H9 (cell line): ENCODE data around the gene CXCL8. TPM values are rescaled to one million over a fixed set of nuclear protein-coding genes. Genes with fewer than 3 reads are reported as not detected.

Source experiments
- DNase-seq: peaks from one replicate; pipeline ENCODE4 v3.0.0-alpha.2; 2017
- H2AFZ ChIP-seq: one replicate; pipeline ENCODE4 v1.6.1; 2013; ENCODE audit warnings: mild to moderate bottlenecking, low read length, control low read depth, moderate library complexity
- H2AK5ac ChIP-seq: 2 replicates; pipeline ENCODE4 v1.6.1; 2013; ENCODE audit warnings: low read length, control low read depth, mixed read lengths; ENCODE audit not compliant: insufficient read length
- H2BK120ac ChIP-seq: one replicate; pipeline ENCODE4 v1.6.1; 2013; ENCODE audit warnings: low read depth, mild to moderate bottlenecking, low read length, control low read depth, inconsistent platforms; ENCODE audit not compliant: poor library complexity, severe bottlenecking
- H2BK12ac ChIP-seq: 2 replicates; pipeline ENCODE4 v1.6.1; 2013; ENCODE audit warnings: low read length, control low read depth, mixed read lengths, low read depth; ENCODE audit not compliant: insufficient read length
- H2BK15ac ChIP-seq: 2 replicates; pipeline ENCODE4 v1.6.1; 2013; ENCODE audit warnings: low read depth, low read length, control low read depth
- H2BK20ac ChIP-seq: one replicate; pipeline ENCODE4 v1.6.1; 2013; ENCODE audit warnings: low read depth, mild to moderate bottlenecking, low read length, control low read depth, inconsistent platforms; ENCODE audit not compliant: poor library complexity, severe bottlenecking
- H2BK5ac ChIP-seq: 2 replicates; pipeline ENCODE4 v1.6.1; 2013; ENCODE audit warnings: low read length, control low read depth, mixed read lengths; ENCODE audit not compliant: insufficient read length
- H3K14ac ChIP-seq: 2 replicates; pipeline ENCODE4 v1.6.1; 2013; ENCODE audit warnings: low read length, control low read depth; ENCODE audit not compliant: insufficient read depth
- H3K18ac ChIP-seq: 2 replicates; pipeline ENCODE4 v1.6.1; 2013; ENCODE audit warnings: low read depth, mild to moderate bottlenecking, mixed read lengths, low read length, control low read depth; ENCODE audit not compliant: insufficient read length
- H3K23ac ChIP-seq: 2 replicates; pipeline ENCODE4 v1.6.1; 2013; ENCODE audit warnings: low read length, control low read depth, mixed read lengths, low read depth; ENCODE audit not compliant: insufficient read length
- H3K23me2 ChIP-seq: 2 replicates; pipeline ENCODE4 v1.6.1; 2013; ENCODE audit warnings: low read depth, mild to moderate bottlenecking, mixed read lengths, low read length, control low read depth; ENCODE audit not compliant: insufficient read length, poor library complexity, severe bottlenecking
- H3K27ac ChIP-seq: 2 replicates; pipeline ENCODE4 v1.5.1; 2013; ENCODE audit warnings: low read length, control low read depth, mixed read lengths, low read depth; ENCODE audit not compliant: insufficient read length
- H3K27me3 ChIP-seq: 2 replicates; pipeline ENCODE4 v1.6.1; 2013; ENCODE audit warnings: low read length, control low read depth, inconsistent platforms; ENCODE audit not compliant: insufficient read depth
- H3K4ac ChIP-seq: 2 replicates; pipeline ENCODE4 v1.6.1; 2013; ENCODE audit warnings: low read depth, mild to moderate bottlenecking, control low read depth, inconsistent platforms, low read length, moderate library complexity
- H3K4me1 ChIP-seq: 2 replicates; pipeline ENCODE4 v1.6.1; 2013; ENCODE audit warnings: low read length, control low read depth, inconsistent platforms; ENCODE audit not compliant: insufficient read depth
- H3K4me2 ChIP-seq: 2 replicates; pipeline ENCODE4 v1.6.1; 2013; ENCODE audit warnings: low read length, control low read depth, mixed read lengths; ENCODE audit not compliant: insufficient read length, insufficient read depth
- H3K56ac ChIP-seq: 2 replicates; pipeline ENCODE4 v1.6.1; 2013; ENCODE audit warnings: low read depth, mild to moderate bottlenecking, mixed read lengths, low read length, control low read depth; ENCODE audit not compliant: insufficient read length
- H3K79me1 ChIP-seq: 2 replicates; pipeline ENCODE4 v1.6.1; 2013; ENCODE audit warnings: low read depth, mild to moderate bottlenecking, moderate library complexity, low read length, control low read depth, inconsistent platforms; ENCODE audit not compliant: insufficient read depth, poor library complexity, severe bottlenecking
- H3K79me2 ChIP-seq: 2 replicates; pipeline ENCODE4 v1.6.1; 2013; ENCODE audit warnings: low read length, control low read depth, inconsistent platforms; ENCODE audit not compliant: insufficient read depth
- H3K9ac ChIP-seq: 2 replicates; pipeline ENCODE4 v1.6.1; 2013; ENCODE audit warnings: low read length, control low read depth, mixed read lengths; ENCODE audit not compliant: insufficient read length; ENCODE audit errors: extremely low read depth
- H3K9me3 ChIP-seq: one replicate; pipeline ENCODE4 v1.6.1; 2013; ENCODE audit warnings: low read depth, low read length, inconsistent platforms; ENCODE audit not compliant: control insufficient read depth
- H3T11ph ChIP-seq: one replicate; pipeline ENCODE4 v1.6.1; 2013; ENCODE audit warnings: mild to moderate bottlenecking, low read length, control low read depth, inconsistent platforms
- H4K20me1 ChIP-seq: one replicate; pipeline ENCODE4 v1.6.1; 2013; ENCODE audit not compliant: control insufficient read depth, insufficient read length, insufficient read depth
- H4K5ac ChIP-seq: 2 replicates; pipeline ENCODE4 v1.6.1; 2013; ENCODE audit warnings: low read depth, mild to moderate bottlenecking, mixed read lengths, low read length, control low read depth; ENCODE audit not compliant: insufficient read length
- H4K8ac ChIP-seq: replicated peaks from 2 replicates; pipeline ENCODE4 v1.6.1; 2013; ENCODE audit warnings: low read length, control low read depth, mixed read lengths, low read depth; ENCODE audit not compliant: insufficient read length
- H4K91ac ChIP-seq: 2 replicates; pipeline ENCODE4 v1.6.1; 2013; ENCODE audit warnings: low read depth, mild to moderate bottlenecking, moderate library complexity, mixed read lengths, low read length, control low read depth; ENCODE audit not compliant: insufficient read length
- H3K27ac Mint-ChIP-seq, 3 experiments: 2 replicates in 2 of 3; 3 replicates in 1 of 3; pipeline ENCODE4 v1.8.0; 2020 to 2021; ENCODE audit warnings: mixed read lengths in 3 of 3, mild to moderate bottlenecking in 1 of 3, moderate library complexity in 1 of 3
- H3K27me3 Mint-ChIP-seq: 2 replicates; pipeline ENCODE4 v1.8.0; 2021; ENCODE audit warnings: low read depth, mild to moderate bottlenecking, moderate library complexity, mixed read lengths
- H3K36me3 Mint-ChIP-seq, 3 experiments: 2 replicates in 2 of 3; 3 replicates in 1 of 3; pipeline ENCODE4 v1.8.0; 2020 to 2021; ENCODE audit warnings: low read depth in 3 of 3, mixed read lengths in 3 of 3; ENCODE audit not compliant: insufficient read depth in 1 of 3
- H3K4me1 Mint-ChIP-seq, 2 experiments: 2 replicates each; pipeline ENCODE4 v1.8.0; 2020; ENCODE audit warnings: mixed read lengths in 2 of 2
- H3K4me3 Mint-ChIP-seq, 2 experiments: 2 replicates in 1 of 2; 3 replicates in 1 of 2; pipeline ENCODE4 v1.8.0; 2020 to 2021; ENCODE audit warnings: mild to moderate bottlenecking in 2 of 2, mixed read lengths in 2 of 2, moderate library complexity in 1 of 2
- H3K9me3 Mint-ChIP-seq, 2 experiments: 2 replicates in 1 of 2; 3 replicates in 1 of 2; pipeline ENCODE4 v1.8.0; 2020; ENCODE audit warnings: mild to moderate bottlenecking in 2 of 2, mixed read lengths in 2 of 2, moderate library complexity in 1 of 2
- WGBS: extraction: QIAGEN DNeasy Blood & Tissue Kit; methylation state at CpG from one replicate; pipeline ENCODE4 v1.1.7; 2013; ENCODE audit warnings: missing lambda C conversion rate, low lambda C conversion rate, mixed read lengths; ENCODE audit not compliant: insufficient read length; ENCODE audit errors: extremely low coverage; 5-methylcytosine and 5-hydroxymethylcytosine counted together
- total RNA-seq: library from RNA; stranded (reverse); gene quantifications from 2 replicates; pipeline ENCODE4 v1.2.1, GENCODE V29; 2021
- TF ChIP-seq, protein P1 (sequence below): fragments of 200-600 bp; sonication (generic); conservative IDR thresholded peaks from 3 replicates; pipeline ENCODE4 v1.8.0; 2021; ENCODE audit warnings: antibody characterized with exemption, mild to moderate bottlenecking

The CXCL8 gene
- total RNA-seq, 1 experiment from 2014 or later, result not detected

DNA sequence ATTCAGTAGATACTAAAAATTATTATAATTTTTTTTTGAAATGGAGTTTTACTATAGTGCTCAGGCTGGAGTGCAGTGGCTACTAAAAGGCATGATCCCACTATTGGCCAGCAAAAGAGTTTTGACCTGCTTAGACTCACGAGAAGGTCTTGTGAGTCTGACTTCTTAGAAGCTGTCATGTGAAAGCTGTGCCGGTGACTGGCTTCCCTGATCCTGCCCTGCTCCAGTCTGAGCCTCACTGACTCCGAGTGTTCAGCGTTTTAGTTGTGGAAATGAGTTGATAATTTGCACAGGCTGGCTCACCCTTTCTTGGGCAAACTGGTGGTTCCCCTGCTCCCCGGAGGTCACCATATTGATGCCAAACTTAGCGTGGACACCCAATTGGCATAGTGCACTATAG is 16.4 kb upstream of the CXCL8 start:
- Histone ChIP-seq H3K79me2 (no peaks in the 10 kb centered on the region), H4K8ac (no peak overlapping the region), H3K56ac (no peak overlapping the region), H4K20me1 (no peaks in the 10 kb centered on the region), H3K27ac (no peak overlapping the region), H2BK5ac (no peak overlapping the region), H2AK5ac (no peak overlapping the region), H3K4me2 (no peak overlapping the region), H2AFZ (no peak overlapping the region), H3K23ac (no peak overlapping the region), H3K79me1 (no peaks in the 10 kb centered on the region), H2BK20ac (no peak overlapping the region), H4K91ac (no peak overlapping the region), H2BK15ac (no peak overlapping the region), H4K5ac (peak overlapping the region; percentile 53), H3K23me2 (no peaks in the 10 kb centered on the region), H3K9me3 (no peaks in the 10 kb centered on the region), H3K9ac (no peak overlapping the region), H3K4me1 (no peaks in the 10 kb centered on the region; the same call in 1 of the 2 replicates), H3T11ph (no peak overlapping the region), H2BK120ac (no peak overlapping the region), H2BK12ac (no peak overlapping the region), H3K4ac (no peak overlapping the region), H3K14ac (no peak overlapping the region), H3K27me3 (no peaks in the 10 kb centered on the region), H3K18ac (no peak overlapping the region)
- H3K4me1 Mint-ChIP-seq, result peaks cover 0 to 4% of the 10 kb centered on the region in 2 experiments; a peak in 2 of 4 replicates
- no peaks in the 10 kb centered on the region for H3K27me3 Mint-ChIP-seq
- H3K27ac Mint-ChIP-seq, result no peak overlapping the region
- no peak for DNase-seq
- no peaks in the 10 kb centered on the region for H3K36me3 Mint-ChIP-seq
- H3K4me3 Mint-ChIP-seq, result no peak overlapping the region
- H3K9me3 Mint-ChIP-seq, result no peaks in the 10 kb centered on the region
- no CpG with 5 or more reads among the region's 6 CpGs for WGBS
- TF ChIP-seq, protein P1, sequence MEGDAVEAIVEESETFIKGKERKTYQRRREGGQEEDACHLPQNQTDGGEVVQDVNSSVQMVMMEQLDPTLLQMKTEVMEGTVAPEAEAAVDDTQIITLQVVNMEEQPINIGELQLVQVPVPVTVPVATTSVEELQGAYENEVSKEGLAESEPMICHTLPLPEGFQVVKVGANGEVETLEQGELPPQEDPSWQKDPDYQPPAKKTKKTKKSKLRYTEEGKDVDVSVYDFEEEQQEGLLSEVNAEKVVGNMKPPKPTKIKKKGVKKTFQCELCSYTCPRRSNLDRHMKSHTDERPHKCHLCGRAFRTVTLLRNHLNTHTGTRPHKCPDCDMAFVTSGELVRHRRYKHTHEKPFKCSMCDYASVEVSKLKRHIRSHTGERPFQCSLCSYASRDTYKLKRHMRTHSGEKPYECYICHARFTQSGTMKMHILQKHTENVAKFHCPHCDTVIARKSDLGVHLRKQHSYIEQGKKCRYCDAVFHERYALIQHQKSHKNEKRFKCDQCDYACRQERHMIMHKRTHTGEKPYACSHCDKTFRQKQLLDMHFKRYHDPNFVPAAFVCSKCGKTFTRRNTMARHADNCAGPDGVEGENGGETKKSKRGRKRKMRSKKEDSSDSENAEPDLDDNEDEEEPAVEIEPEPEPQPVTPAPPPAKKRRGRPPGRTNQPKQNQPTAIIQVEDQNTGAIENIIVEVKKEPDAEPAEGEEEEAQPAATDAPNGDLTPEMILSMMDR, result no peak
